GM20000 (cell line): ENCODE results near the gene CCDC91.
"Not testable (repeated sequence)": the region's sequence is repeated elsewhere in the genome, so short reads cannot be mapped to it uniquely, and the experiment has no call there.

Experiments used
- DNase-seq: peaks from one replicate; pipeline ENCODE4 v3.0.0; 2012; ENCODE audit warnings: low spot score
- CTCF ChIP-seq: IDR thresholded peaks from 2 replicates; pipeline ENCODE4 v1.5.1; 2012; ENCODE audit warnings: mild to moderate bottlenecking, control low read depth; ENCODE audit errors: extremely low read depth, missing control alignments

The CCDC91 gene

GRCh38 chr12:28313631-28314030, 123.4 kb downstream of the CCDC91 start:
- no peak for DNase-seq
- TF ChIP-seq CTCF: no peak

GRCh38 chr12:28316049-28316448, 125.8 kb downstream of the CCDC91 start:
- TF ChIP-seq CTCF: no peak
- DNase-seq: no peak

- DNase-seq: no peak
Observed at GRCh38 chr12:28318273-28318672, 128.0 kb downstream of the CCDC91 start.

GRCh38 chr12:28320353-28320752, 130.1 kb downstream of the CCDC91 start:
- no peak for DNase-seq
- no peak for TF ChIP-seq CTCF

More at GRCh38 chr12:28318273-28318672, 128.0 kb downstream of the CCDC91 start:
- no peak for TF ChIP-seq CTCF

- DNase-seq: no peak
- no peak for TF ChIP-seq CTCF
Observed at GRCh38 chr12:28327722-28328121, 137.5 kb downstream of the CCDC91 start.

GRCh38 chr12:28328967-28329366, 138.7 kb downstream of the CCDC91 start:
- DNase-seq: no peak
- TF ChIP-seq CTCF: no peak

GRCh38 chr12:28329727-28330126, 139.5 kb downstream of the CCDC91 start:
- not testable (repeated sequence) for DNase-seq

GRCh38 chr12:28330232-28330631, 140.0 kb downstream of the CCDC91 start:
- not testable (repeated sequence) for DNase-seq

GRCh38 chr12:28331130-28331529, 140.9 kb downstream of the CCDC91 start:
- DNase-seq: no peak
- TF ChIP-seq CTCF: no peak
